ENCODE data around the gene CLCNKB.
"Not testable (repeated sequence)": the region's sequence is repeated elsewhere in the genome, so short reads cannot be mapped to it uniquely, and the experiment has no call there.

The CLCNKB gene

GRCh38 chr1:16043521-16043920, at the start of gene CLCNKB:
Gene CLCNKB, plus strand, starts transcription at chr1:16043782. Its CDS starts 711 bp downstream, at chr1:16044493.
- DNase-seq = peak; percentile 79

- no peak for DNase-seq
Measured at GRCh38 chr1:15994081-15994480, 49.5 kb upstream of the CLCNKB start.

GRCh38 chr1:15994590-15995351, 48.8 kb upstream of the CLCNKB start:
- DNase-seq = no peak

- DNase-seq = no peak
Measured at GRCh38 chr1:15997076-15997585, 46.5 kb upstream of the CLCNKB start.

- DNase-seq = no peak
Measured at GRCh38 chr1:15997637-15998280, 45.8 kb upstream of the CLCNKB start.

- DNase-seq = no peak
Measured at GRCh38 chr1:15998929-15999328, 44.7 kb upstream of the CLCNKB start.

GRCh38 chr1:16001274-16001673, 42.3 kb upstream of the CLCNKB start:
- DNase-seq = not testable (repeated sequence)

GRCh38 chr1:16005597-16005996, 38.0 kb upstream of the CLCNKB start:
- no peak for DNase-seq

- DNase-seq = no peak
Measured at GRCh38 chr1:16006010-16006409, 37.6 kb upstream of the CLCNKB start.

- no peak for DNase-seq
Measured at GRCh38 chr1:16006552-16007485, 36.8 kb upstream of the CLCNKB start.

GRCh38 chr1:16007671-16008341, 35.8 kb upstream of the CLCNKB start:
- no peak for DNase-seq

- DNase-seq = peak; percentile 43
Measured at GRCh38 chr1:16009030-16009460, 34.5 kb upstream of the CLCNKB start.

GRCh38 chr1:16009678-16010077, 33.9 kb upstream of the CLCNKB start:
- DNase-seq = no peak

- no peak for DNase-seq
Measured at GRCh38 chr1:16010837-16011236, 32.7 kb upstream of the CLCNKB start.

- no peak for DNase-seq
Measured at GRCh38 chr1:16011936-16012589, 31.5 kb upstream of the CLCNKB start.

- DNase-seq = peak; percentile 18
Measured at GRCh38 chr1:16012590-16013219, 30.9 kb upstream of the CLCNKB start.

- no peak for DNase-seq
Measured at GRCh38 chr1:16013220-16013907, 30.2 kb upstream of the CLCNKB start.

- no peak for DNase-seq
Measured at GRCh38 chr1:16013908-16014258, 29.7 kb upstream of the CLCNKB start.

GRCh38 chr1:16014509-16015482, 28.8 kb upstream of the CLCNKB start:
- no peak for DNase-seq

GRCh38 chr1:16015491-16015890, 28.1 kb upstream of the CLCNKB start:
- DNase-seq = no peak
